Posterior vena cava (tissue), 2 donors: Measurements from ENCODE around the gene IMMP2L. TPM values are rescaled to one million over a fixed set of nuclear protein-coding genes. Genes with fewer than 3 reads are reported as not detected.
"Not testable (repeated sequence)": the region's sequence is repeated elsewhere in the genome, so short reads cannot be mapped to it uniquely, and the experiment has no call there.

Experiments
- DNase-seq: peaks from one replicate; pipeline ENCODE4 v3.0.0-alpha.2; 2020; ENCODE audit warnings: low spot score
- intact Hi-C, 2 donors: fragments of 100-400 bp; cut with DNase I; formaldehyde crosslinking; loops; one replicate each; pipeline versions ENCODE4 v1.14.1 to v1.14.2; 2022 to 2023
- long read RNA-seq, 2 donors: library from polyadenylated mRNA; unstranded; transcript quantifications; one replicate each; pipeline ENCODE4 v2.0.0, GENCODE V29; 2020 to 2021
- total RNA-seq, 2 donors: library from RNA; stranded (reverse); fragmentation: NEBNext Ultra II Directional; extraction: Animal tissue kit (Norgen Biotek cat#: 25700); gene quantifications; one replicate each; pipeline ENCODE4 v1.2.1, GENCODE V29; 2021
- donor health status: DM: yes; HTN: yes; CAD: no.
- donor health status: DM: yes; HTN: yes; CAD: no.

Gene IMMP2L
- total RNA-seq, result 10 to 100 TPM; 15.9 to 20.5 TPM
- long read RNA-seq, donor 1, partial matches to known transcripts, result 1 of 14 reads
- long read RNA-seq, donor 1, other reads (novel, unspliced or antisense), result 13 of 14 reads
- long read RNA-seq, donor 2, partial matches to known transcripts, result 1 of 7 reads
- long read RNA-seq, donor 2, other reads (novel, unspliced or antisense), result 6 of 7 reads

DNA sequence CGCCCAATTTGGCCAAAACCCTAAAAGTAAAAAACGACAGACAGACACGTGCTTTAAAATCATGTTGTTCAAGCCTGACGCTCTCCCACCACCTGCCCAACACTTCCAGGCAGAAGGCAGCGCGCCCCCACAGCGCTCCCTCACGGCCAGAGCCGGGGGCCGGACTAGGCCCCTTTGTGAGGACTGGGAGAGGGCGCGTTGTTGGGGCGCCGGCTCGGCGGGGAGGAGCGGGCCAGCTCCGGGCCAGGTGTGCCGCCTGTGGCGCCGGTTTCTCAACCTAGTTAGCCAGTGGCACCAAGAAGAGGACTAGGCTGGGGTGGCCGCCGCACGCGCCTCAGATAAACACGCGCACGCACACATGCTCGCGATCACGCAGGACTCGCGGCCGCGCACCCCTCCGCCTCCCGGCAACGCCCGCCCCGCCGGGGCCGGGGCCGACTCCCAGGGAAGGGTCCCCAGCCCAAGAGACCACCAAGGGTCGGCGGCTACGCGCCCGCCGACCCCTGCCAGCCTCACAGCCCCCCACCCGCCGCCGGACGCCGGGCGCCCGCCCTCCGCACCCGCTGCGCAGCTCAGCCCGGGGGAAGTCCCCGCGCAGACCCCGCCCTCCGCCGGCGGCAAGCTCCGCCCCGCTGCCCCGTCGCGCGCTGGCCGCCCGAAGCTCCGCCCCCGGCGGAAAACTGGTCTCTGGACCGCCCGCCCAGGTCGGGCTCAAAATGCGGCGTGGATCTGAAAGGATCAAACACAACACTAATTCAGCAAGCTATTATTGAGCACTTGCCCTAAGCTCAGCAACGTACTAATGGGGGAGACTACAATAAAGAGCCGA lies at the start of gene IMMP2L:
Gene IMMP2L (minus strand): TSS at position 589 of the 829 bp plus-strand sequence.
- intact Hi-C loops, result no loop called here
- peak; percentile 96 for DNase-seq

- DNase-seq, intact Hi-C loops: not testable (repeated sequence)
Measured at GRCh38 chr7:111609483-111610254, 47.4 kb upstream of the IMMP2L start.

- intact Hi-C loops, result no loop called here
- no peak for DNase-seq
Measured at GRCh38 chr7:111607621-111608020, 45.3 kb upstream of the IMMP2L start.

DNA sequence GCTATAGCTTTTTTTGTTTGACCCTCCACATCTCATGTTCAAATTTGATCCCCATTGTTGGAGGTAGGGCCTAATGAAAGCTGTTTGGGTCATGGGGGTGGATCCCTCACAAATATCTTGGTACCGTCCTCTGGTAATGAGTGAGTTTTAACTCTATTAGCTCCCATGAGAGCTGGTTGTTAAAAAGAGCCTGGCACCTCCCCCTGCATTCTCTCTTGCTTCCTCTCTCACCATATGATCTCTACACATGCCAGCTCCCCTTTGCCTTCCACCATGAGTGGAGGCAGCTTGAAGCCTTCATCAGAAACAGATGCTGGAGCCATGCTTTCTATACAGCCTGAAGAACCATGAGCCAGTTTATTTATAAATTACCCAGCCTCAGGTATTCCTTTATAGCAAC lies 43.0 kb upstream of the IMMP2L start:
- intact Hi-C loops, result no loop called here
- DNase-seq, result no peak

- no peak for DNase-seq
- intact Hi-C loops, result no loop called here
Measured at GRCh38 chr7:111600091-111600490, 37.8 kb upstream of the IMMP2L start.

DNA sequence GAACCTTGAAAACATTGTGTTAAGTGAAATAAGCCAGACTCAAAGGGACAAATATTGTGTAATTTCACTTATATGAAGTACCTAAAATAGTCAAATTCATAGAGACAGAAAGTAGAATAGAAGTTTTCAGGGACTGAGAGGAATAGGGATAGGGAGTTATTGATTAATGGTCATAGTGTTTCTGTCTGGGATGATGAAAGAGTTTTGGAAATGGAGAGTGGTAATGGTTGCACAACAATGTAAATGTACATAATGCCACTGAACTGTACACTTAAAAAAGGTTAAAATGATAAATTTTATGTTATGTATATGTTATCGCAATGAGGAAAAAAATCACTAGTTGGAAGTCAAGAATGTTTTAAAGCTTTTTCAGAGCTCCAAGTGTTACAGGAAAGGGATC lies 33.5 kb upstream of the IMMP2L start:
- intact Hi-C loops, result no loop called here
- DNase-seq, result no peak

GRCh38 chr7:111594602-111595001 lies 32.3 kb upstream of the IMMP2L start:
- intact Hi-C loops, result no loop called here
- DNase-seq, result no peak

DNA sequence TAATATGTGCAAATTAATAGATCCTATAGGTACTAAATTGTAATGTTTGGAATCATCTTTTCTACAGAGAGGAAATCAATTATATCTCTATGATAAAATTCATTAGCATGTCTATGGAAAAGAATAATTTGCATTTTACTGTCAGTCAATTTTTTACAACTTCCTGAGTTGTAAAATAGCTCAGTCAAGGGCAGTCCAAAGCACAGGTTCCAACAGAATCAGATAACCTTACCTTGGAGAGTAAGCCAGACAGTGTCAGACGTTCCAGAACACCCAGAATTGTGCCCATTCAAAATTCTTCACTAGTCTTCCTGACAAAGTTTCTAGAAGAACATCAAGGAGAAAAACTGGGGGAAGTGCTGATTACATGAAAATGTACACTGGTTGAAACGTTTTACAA lies 31.1 kb upstream of the IMMP2L start:
- DNase-seq, result no peak
- intact Hi-C loops, result no loop called here

GRCh38 chr7:111588065-111588433 lies 25.8 kb upstream of the IMMP2L start:
- DNase-seq, result no peak
- intact Hi-C loops, result no loop called here

DNA sequence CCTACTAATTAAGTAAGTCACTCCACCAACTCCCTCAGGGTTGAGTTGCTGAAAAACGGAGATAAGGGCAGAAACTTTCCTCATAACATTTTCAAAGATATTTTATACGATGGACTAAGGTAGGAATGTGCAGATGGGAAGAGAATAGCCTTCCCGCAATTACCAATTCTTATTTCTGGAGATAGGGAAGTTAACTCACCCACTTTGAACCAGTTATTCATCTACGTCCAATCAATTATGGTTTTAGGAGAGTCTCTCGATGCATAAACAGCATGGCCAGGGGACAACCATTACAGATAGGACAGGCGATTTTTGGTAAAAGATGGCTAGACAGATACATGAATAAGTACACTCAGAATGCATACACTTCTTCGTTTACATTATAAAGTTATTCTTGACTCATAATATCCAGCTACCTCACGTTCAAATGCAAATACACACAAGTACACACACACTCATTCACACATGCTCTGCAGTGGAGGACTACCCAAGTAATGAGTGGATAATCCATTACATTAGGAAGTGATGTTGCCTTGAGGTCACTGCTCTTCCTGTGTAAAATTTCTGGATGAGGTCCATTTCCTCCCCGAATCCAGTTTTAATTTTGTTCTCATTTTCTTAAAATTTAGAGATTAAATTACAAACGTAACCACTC lies 25.2 kb upstream of the IMMP2L start:
- intact Hi-C loops, result no loop called here
- DNase-seq, result no peak

GRCh38 chr7:111586711-111587409 lies 24.6 kb upstream of the IMMP2L start:
- no peak for DNase-seq
- intact Hi-C loops, result no loop called here

GRCh38 chr7:111581784-111582488 lies 19.6 kb upstream of the IMMP2L start:
- intact Hi-C loops, result not testable (repeated sequence)
- peak; percentile 81 for DNase-seq

GRCh38 chr7:111581207-111581606 lies 18.9 kb upstream of the IMMP2L start:
- DNase-seq, intact Hi-C loops: not testable (repeated sequence)

DNA sequence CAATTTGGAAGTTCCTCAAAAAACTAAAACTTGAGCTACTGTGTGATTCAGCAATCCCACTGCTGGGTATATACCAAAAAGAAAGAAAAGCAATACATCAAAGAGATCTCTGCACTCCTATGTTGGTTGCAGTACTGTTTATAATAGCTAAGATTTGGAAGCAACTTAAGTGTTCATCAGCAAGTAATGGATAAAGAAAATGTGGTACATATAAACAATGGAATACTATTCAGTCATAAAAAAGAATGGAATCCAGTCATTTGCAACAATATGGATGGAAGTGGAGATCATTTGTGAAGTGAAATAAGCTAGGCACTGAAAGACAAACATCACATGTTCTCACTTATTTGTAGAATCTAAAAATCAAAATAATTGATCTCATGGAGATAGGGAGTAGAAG lies 16.5 kb upstream of the IMMP2L start:
- intact Hi-C loops, result no loop called here
- DNase-seq, result no peak

DNA sequence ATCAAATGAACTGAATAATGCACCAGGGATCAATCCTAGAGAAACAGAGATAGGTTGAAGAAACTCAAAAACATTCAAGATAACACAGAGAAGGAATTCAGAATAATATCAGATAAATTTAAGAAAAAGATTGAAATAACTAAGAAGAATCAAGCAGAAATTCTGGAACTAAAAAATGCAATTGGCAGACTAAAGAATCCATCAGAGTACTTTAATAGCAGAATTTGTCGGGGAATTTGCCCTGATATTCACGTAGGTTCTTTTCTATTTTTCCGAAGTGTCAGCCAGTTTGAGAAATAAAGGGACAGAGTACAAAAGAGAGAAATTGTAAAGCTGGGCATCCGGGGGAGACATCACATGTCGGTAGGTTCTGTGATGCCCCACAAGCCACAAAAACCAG lies 9.4 kb upstream of the IMMP2L start:
- intact Hi-C loops, result no loop called here
- no peak for DNase-seq

GRCh38 chr7:111568870-111569462 lies 6.7 kb upstream of the IMMP2L start:
- intact Hi-C loops, result no loop called here
- DNase-seq, result no peak

- DNase-seq, result no peak
- intact Hi-C loops, result no loop called here
Measured at GRCh38 chr7:111568419-111568818, 6.1 kb upstream of the IMMP2L start.

- DNase-seq, result no peak
- intact Hi-C loops, result no loop called here
Measured at GRCh38 chr7:111564078-111564477, 1.8 kb upstream of the IMMP2L start.

DNA sequence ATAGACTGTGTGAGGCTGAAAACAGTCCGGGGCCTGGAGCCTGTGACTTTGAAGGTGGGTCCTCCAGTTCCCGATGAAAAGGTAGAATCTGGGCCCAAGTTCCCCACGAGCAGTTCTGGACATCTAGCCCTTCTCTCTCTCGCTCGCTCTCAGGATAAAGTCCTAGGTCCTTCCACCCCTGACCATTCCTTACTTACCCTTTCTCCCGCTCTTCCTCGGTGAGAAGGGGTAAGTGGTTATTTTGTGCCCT lies 713 bp downstream of the IMMP2L start:
- intact Hi-C loops, result no loop called here
- DNase-seq, result no peak
